HG03469 (cell line): ENCODE measurements around the gene NDFIP1.

Experiments used
- ATAC-seq: cut with Tn5 transposase; IDR thresholded peaks from one replicate; pipeline ENCODE4 v1.9.1; 2021; ENCODE audit warnings: mild to moderate bottlenecking, moderate library complexity, moderate number of reproducible peaks; ENCODE audit not compliant: unreplicated experiment

NDFIP1 gene

DNA sequence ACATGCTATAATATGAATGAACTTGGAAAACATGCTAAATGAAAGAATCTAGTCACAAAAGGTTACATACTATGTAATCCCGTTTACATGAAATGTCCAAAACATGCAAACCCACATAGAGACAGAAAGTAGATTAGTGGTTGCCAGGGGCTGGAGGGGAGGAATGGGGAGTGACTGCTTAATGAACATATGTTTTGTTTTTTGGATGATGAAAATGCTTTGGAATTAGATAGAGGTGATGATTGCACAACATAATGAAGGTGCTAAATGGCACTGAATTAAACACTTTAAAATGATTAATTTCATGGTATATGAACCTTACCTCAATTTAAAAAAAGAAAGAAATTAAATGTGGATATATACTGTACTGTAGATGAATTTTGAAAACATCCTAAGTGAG is 17.6 kb upstream of the NDFIP1 start:
- no peak for ATAC-seq

GRCh38 chr5:142091922-142092321 is 16.7 kb upstream of the NDFIP1 start:
- no peak for ATAC-seq

DNA sequence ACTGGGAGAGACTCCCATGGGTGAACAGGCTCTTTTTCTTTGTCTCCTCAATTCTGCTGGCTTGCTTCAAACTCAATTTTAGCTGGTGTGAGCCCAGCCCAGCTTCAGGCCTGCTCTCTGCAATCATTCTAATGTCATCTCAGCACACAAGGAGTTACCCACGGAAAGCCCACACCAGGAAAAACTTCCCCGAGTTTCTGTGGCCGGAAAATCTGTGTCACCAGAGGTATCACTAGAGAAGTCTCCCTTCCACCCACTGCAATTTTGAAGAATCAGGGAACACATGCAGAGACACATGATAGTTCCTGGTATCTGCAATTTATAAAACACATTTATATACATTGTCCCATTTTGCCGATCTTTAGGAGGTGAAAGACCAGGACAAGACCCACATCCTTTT is 13.5 kb upstream of the NDFIP1 start:
- no peak for ATAC-seq

GRCh38 chr5:142095651-142096330 is 12.8 kb upstream of the NDFIP1 start:
- ATAC-seq: no peak

DNA sequence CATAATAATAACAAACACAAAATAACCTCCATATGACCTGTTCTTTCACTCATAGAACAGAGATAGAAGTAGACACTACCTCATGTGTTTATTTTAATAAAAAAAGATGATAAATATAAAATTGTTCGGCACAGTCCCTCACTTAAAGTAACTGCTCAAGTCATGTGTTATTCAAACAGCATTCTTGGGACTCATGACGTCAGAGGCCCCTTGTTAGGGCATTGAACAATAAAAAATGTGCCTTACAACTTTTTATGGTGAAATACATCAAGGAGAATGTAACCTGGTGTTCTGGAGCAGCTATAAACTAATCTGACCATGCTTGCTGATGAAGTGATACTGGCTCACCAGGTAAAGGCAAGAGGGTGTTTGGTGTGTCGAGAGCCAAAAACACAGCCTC is 12.2 kb upstream of the NDFIP1 start:
- ATAC-seq: no peak

DNA sequence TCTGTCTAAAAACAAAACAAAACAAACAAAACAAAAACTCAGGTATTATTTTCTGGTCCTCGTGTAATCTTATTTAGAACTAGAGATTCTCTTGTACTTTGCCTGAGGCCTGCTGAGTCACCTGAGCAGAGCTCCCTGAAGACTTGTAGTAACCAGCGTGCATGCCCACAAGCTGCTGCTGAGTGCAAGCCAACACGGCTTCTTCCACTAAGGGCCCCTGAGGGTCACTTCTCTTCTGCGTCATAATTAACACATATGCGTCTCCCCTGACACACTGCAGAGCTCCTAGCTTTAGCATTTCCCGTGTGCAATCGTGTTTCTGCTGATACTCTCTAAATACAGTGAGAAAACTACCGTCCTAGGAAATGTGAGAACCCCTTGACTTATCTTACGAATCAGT is 10.9 kb upstream of the NDFIP1 start:
- ATAC-seq: no peak

GRCh38 chr5:142098275-142098674 is 10.3 kb upstream of the NDFIP1 start:
- ATAC-seq: no peak

DNA sequence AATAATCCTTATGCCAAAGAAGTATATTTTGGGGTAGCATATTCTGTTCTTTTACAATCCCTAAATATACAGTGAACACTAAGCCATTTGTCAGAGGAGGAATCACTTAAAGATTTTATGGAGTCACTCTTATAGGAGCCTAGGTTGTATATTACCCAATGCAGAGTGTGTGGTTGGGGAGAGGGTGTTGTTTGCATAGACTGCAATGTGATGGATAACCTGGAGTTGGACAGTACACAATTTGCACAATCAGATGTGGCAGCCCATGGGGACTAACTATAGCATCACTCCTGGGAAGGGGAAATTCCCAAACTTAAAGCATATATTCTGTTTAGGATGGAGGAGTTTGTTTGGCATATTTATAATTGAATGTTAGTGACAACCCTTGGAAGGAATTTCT is 9.6 kb upstream of the NDFIP1 start:
- no peak for ATAC-seq

- ATAC-seq: no peak
Measured at GRCh38 chr5:142100307-142100706, 8.3 kb upstream of the NDFIP1 start.

GRCh38 chr5:142102980-142103740 is 5.4 kb upstream of the NDFIP1 start:
- ATAC-seq: no peak

DNA sequence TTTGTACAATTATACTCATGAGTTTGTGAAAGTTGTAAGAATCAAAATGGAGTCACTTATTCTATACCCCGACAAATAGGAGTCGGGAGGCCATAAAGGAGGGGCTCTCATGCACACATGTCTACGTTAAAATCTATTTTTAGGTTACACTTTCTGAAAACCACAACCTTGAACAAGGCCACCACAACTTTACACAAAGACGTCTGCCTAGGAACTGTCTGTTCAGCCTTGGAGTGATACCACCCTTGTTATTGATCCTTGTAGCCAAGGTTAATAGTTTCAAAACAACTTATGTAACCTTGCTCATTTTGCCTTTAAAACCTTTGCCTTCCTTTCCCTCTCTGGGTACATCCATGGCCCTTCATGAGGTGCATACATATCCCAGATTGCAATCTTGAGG is 4.1 kb upstream of the NDFIP1 start:
- ATAC-seq: no peak

GRCh38 chr5:142106061-142106460 is 2.5 kb upstream of the NDFIP1 start:
- no peak for ATAC-seq

DNA sequence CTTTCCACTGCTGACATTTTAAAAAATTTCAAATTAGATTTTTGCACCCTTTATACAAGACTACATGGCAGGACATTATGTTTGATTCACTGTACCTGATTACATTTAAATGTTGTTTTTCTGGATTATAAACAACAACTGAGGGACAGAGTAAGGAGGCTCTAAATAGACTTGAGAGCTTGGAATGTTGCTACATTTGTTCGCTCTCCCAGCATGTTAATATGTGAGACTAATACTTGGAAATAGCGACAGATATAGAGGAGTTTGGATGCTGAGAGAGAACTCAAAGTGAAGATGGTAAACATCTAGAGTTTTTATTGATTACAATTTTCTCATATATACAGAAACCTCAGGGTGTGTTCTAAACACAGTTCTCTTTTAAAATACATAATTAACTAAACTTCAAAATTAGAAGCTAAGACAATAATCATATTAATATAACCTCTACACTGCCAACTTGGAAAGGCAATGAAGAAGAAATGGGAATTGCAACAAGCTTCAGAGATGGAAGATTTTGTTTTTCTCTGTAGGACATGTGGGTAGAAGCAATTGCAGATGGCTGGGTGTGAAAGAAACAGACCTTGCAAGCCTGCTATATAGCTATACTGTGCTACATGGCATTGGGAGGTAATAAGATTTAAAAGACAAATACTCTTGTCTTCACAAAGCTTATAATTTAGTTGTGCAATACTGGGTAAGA is 1.4 kb upstream of the NDFIP1 start:
- no peak for ATAC-seq

DNA sequence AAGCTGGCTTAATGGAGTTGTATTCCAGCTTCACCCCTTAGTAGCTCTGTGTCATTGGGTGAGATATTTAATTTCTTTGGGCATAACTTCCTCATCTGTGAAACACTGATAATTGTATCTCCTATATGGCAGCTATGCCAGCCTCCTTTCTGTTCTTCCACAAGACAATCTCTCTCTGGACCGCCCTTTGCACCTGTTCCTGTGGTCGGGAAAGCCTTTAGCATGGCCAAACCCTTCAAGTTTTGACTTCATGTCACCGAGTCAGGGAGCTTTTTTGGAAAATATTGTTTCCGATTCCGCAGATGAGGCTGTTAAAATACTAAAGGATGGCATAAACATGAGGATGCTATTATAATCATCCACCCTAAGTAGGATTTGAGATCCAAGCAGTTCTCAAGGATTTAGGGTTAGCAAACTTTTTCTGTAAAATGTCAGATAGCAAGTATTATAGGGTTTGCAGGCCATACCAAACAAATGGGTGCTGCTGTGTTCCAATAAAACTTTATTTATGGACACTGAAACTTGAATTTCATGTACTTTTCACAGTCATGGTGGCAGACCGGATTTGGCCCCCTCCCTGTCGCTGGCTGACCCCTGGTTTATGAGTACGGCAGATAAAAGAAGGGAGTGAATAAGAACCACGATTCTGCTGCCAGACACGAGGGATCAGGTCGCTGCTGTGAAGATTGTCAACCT is 695 bp upstream of the NDFIP1 start:
- ATAC-seq: no peak

DNA sequence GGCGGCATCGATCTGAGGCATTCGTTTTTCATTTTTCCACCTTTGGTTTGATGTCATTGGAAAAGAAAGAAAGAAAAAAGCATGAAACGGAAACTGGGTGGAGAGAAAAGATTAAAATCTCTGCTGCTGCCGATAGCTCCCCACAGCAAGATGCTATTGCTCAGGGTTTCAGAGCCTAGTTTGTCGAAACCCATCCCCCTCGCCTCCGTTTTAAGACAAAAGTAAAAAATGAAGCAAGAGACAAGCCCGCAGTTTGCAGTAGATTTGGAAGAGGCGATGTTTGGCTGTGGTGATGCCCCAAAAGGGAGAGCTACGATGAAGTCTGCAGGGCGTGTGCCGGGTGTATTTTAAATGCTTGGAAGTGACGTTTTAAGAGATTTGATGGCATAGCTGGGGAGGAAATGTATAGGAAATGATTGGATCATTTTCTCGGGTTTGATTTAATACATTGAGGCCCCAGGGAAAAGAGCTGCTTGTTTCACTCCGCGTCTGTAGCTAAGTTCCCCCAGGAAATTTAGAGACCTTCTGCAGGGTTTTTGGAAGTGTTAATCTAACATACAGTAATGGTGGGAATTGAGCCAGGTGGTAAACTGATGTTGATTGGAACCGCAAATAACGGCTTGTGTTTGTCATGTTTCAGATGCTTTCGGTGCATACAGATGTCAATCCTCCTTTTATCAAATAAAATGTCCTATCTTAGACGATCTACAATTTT is 909 bp downstream of the NDFIP1 start:
- no peak for ATAC-seq

- ATAC-seq: no peak
Measured at GRCh38 chr5:142110046-142110531, 1.5 kb downstream of the NDFIP1 start.

GRCh38 chr5:142110988-142111687 is 2.6 kb downstream of the NDFIP1 start:
- no peak for ATAC-seq

DNA sequence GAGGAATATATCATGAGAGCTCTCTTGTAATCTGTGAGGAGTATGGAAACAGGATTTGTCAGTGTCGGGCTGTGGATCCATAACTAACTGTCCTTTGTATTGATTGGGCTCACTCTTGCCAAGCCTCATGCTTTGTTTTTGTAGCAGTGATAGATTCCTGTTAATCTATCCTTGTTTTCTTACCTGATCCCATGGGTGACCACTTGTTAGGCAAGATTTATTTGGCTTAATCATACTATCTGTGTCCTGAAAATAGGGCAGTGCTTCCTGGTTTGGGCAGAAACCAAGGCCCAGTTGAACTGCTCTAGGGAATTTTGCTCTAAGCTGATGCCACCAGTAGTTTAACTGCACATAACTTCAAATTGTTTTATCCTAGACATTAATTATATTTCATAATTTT is 6.1 kb downstream of the NDFIP1 start:
- ATAC-seq: no peak

GRCh38 chr5:142115937-142116614 is 7.5 kb downstream of the NDFIP1 start:
- no peak for ATAC-seq
